ENCODE measurements around the gene TULP3.
A peak's percentile ranks its signal among the peaks of the same experiment; 100 is the strongest.

The TULP3 gene

GRCh38 chr12:2967651-2968050 is 77.0 kb downstream of the TULP3 start (continued):
- TF ChIP-seq BACH2 (CRISPR knock-in tag; IDR thresholded peaks at IDR 0.05; ENCODE audit: borderline replicate concordance), result no peak

- ATAC-seq, result no peak
- TF ChIP-seq ARNTL (CRISPR knock-in tag; IDR thresholded peaks at IDR 0.05; ENCODE audit: borderline replicate concordance, low read depth) (no peak), TOX (CRISPR knock-in tag; IDR thresholded peaks at IDR 0.05; ENCODE audit: borderline replicate concordance) (no peak), ZFP3 (CRISPR knock-in tag; IDR thresholded peaks at IDR 0.05) (no peak), BACH2 (CRISPR knock-in tag; IDR thresholded peaks at IDR 0.05; ENCODE audit: borderline replicate concordance) (no peak), SNAI2 (CRISPR knock-in tag; IDR thresholded peaks at IDR 0.05) (no peak), POU6F1 (CRISPR knock-in tag; IDR thresholded peaks at IDR 0.05; ENCODE audit: borderline replicate concordance, low read depth) (no peak), ZNF8 (CRISPR knock-in tag; IDR thresholded peaks at IDR 0.05) (no peak), PPARA (CRISPR knock-in tag; IDR thresholded peaks at IDR 0.05; ENCODE audit: borderline replicate concordance) (no peak), TSHZ2 (CRISPR knock-in tag; IDR thresholded peaks at IDR 0.05) (no peak), ZC3H10 (CRISPR knock-in tag; IDR thresholded peaks at IDR 0.05) (no peak), CSDC2 (CRISPR knock-in tag; IDR thresholded peaks at IDR 0.05) (no peak), OSR1 (CRISPR knock-in tag; IDR thresholded peaks at IDR 0.05) (no peak), CREB5 (CRISPR knock-in tag; IDR thresholded peaks at IDR 0.05; ENCODE audit: low read depth) (no peak)
These were observed 80.1 kb downstream of the TULP3 start for GRCh38 chr12:2970744-2971143.

- ATAC-seq, result no peak
- TF ChIP-seq PPARA (CRISPR knock-in tag; IDR thresholded peaks at IDR 0.05; ENCODE audit: borderline replicate concordance) (no peak), GLIS3 (CRISPR knock-in tag; IDR thresholded peaks at IDR 0.05) (no peak), TCF4 (CRISPR knock-in tag; IDR thresholded peaks at IDR 0.05; ENCODE audit: borderline replicate concordance) (no peak), ZFP30 (CRISPR knock-in tag; IDR thresholded peaks at IDR 0.05) (no peak)
These were observed 82.9 kb downstream of the TULP3 start for GRCh38 chr12:2973566-2973965.

- ATAC-seq, result peak; percentile 66
- TF ChIP-seq ZNF565 (CRISPR knock-in tag; conservative IDR thresholded peaks at IDR 0.05; ENCODE audit: low read depth) (no peak), ISL1 (CRISPR knock-in tag; IDR thresholded peaks at IDR 0.05) (no peak), ARNTL (CRISPR knock-in tag; IDR thresholded peaks at IDR 0.05; ENCODE audit: borderline replicate concordance, low read depth) (no peak), TOX (CRISPR knock-in tag; IDR thresholded peaks at IDR 0.05; ENCODE audit: borderline replicate concordance) (no peak), ZFP3 (CRISPR knock-in tag; IDR thresholded peaks at IDR 0.05) (no peak)
These were observed 83.9 kb downstream of the TULP3 start for GRCh38 chr12:2974560-2974971.

- peak; percentile 51; the same call in 2 of the 3 replicates for ATAC-seq
- TF ChIP-seq PPARA (CRISPR knock-in tag; IDR thresholded peaks at IDR 0.05; ENCODE audit: borderline replicate concordance) (no peak), SNAI2 (CRISPR knock-in tag; IDR thresholded peaks at IDR 0.05) (no peak), OSR1 (CRISPR knock-in tag; IDR thresholded peaks at IDR 0.05) (no peak), CREB5 (CRISPR knock-in tag; IDR thresholded peaks at IDR 0.05; ENCODE audit: low read depth) (no peak), RARB (CRISPR knock-in tag; IDR thresholded peaks at IDR 0.05) (no peak), TSHZ2 (CRISPR knock-in tag; IDR thresholded peaks at IDR 0.05) (no peak), ZNF8 (CRISPR knock-in tag; IDR thresholded peaks at IDR 0.05) (no peak), BACH2 (CRISPR knock-in tag; IDR thresholded peaks at IDR 0.05; ENCODE audit: borderline replicate concordance) (no peak), TOX (CRISPR knock-in tag; IDR thresholded peaks at IDR 0.05; ENCODE audit: borderline replicate concordance) (no peak), CSRNP3 (CRISPR knock-in tag; IDR thresholded peaks at IDR 0.05) (no peak), TCF4 (CRISPR knock-in tag; IDR thresholded peaks at IDR 0.05; ENCODE audit: borderline replicate concordance) (no peak), ZNF565 (CRISPR knock-in tag; conservative IDR thresholded peaks at IDR 0.05; ENCODE audit: low read depth) (no peak), ZC3H10 (CRISPR knock-in tag; IDR thresholded peaks at IDR 0.05) (no peak)
These were observed 85.9 kb downstream of the TULP3 start for GRCh38 chr12:2976581-2976996.

Data from SK-N-SH treated with all-trans-retinoic acid at 6 μM for 48 hours (cell line).